PFSK-1 (cell line): ENCODE data around the gene DNAJB13.

ENCODE experiments used
- POLR2AphosphoS5 ChIP-seq: IDR thresholded peaks from 2 replicates; pipeline ENCODE4 v1.6.1; 2012; ENCODE audit warnings: low read depth, mild to moderate bottlenecking, control low read depth, low read length, moderate library complexity
- TAF1 ChIP-seq: IDR thresholded peaks from 2 replicates; pipeline ENCODE4 v1.6.1; 2012; ENCODE audit warnings: low read length, control low read depth, borderline replicate concordance; ENCODE audit not compliant: insufficient read depth

- TF ChIP-seq TAF1: no peak
- TF ChIP-seq POLR2AphosphoS5: no peak
Measured at GRCh38 chr11:73902303-73902702, 48.5 kb upstream of the DNAJB13 start.
